ENCODE measurements around the gene SLIT2. TPM values are rescaled to one million over a fixed set of nuclear protein-coding genes. Genes with fewer than 3 reads are reported as not detected.
A peak's percentile ranks its signal among the peaks of the same experiment; 100 is the strongest.

Gene SLIT2
- total and polyA plus RNA-seq, 3 donors from 2014 or later = 5.5 to 11.4 (median 8.7) TPM

DNA sequence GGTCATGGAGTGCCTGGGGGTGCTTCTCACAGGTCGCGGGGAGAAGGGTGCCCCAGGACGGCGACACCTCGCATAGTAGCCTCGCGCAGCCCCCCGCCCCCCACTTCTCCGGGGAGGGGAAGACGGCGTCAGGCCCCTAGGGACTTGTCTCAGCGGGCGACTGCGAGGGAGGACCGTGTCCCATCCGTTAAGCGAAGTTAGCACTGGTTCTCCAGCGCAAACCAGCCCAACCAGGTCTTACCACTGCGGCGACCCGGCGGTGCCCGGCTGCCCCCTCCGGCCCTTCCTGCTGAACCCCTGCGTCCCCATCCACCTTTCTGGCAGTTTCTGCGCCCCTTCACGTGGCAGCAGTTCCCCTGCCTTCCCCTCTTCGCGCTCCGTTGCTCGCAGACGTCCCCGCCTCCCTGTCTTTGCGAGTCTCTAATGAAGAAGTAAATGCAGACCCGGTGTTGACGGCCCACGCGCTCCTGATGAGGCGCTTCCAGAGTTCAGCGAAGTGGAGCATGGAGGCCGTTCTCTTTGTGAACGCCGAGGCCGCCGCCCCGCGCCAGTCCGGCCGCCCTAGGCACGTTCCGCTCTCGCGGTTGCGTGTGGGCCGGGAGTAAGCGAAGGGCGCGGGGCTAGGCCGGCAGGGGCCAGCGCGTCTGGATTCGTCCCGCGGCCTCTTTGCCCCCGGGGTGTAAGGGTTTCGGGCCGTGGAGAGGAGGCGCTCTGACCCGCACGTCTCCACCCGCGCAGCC, 3.0 kb downstream of the SLIT2 start:
- no peak for TF ChIP-seq POLR2A (IDR thresholded peaks at IDR 0.05)
- TF ChIP-seq, protein P1, sequence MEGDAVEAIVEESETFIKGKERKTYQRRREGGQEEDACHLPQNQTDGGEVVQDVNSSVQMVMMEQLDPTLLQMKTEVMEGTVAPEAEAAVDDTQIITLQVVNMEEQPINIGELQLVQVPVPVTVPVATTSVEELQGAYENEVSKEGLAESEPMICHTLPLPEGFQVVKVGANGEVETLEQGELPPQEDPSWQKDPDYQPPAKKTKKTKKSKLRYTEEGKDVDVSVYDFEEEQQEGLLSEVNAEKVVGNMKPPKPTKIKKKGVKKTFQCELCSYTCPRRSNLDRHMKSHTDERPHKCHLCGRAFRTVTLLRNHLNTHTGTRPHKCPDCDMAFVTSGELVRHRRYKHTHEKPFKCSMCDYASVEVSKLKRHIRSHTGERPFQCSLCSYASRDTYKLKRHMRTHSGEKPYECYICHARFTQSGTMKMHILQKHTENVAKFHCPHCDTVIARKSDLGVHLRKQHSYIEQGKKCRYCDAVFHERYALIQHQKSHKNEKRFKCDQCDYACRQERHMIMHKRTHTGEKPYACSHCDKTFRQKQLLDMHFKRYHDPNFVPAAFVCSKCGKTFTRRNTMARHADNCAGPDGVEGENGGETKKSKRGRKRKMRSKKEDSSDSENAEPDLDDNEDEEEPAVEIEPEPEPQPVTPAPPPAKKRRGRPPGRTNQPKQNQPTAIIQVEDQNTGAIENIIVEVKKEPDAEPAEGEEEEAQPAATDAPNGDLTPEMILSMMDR (IDR thresholded peaks at IDR 0.05) = no peak
- Histone ChIP-seq H3K36me3 (ENCODE audit: low read depth, missing control alignments) (no peaks in the 10 kb centered on the region), H3K4me1 (no peaks in the 10 kb centered on the region), H3K27ac (no peak overlapping the region), H3K27me3 (no peaks in the 10 kb centered on the region), H3K9me3 (no peaks in the 10 kb centered on the region), H3K4me3 (peak overlapping the region; percentile 56 to 66)
- peak; percentile 33 for DNase-seq
- WGBS, 2 donors = 3 to 5% methylated on average over 28 to 71 of the region's 72 CpGs
- intact Hi-C loops (cut with DNase I; ENCODE audit: low total_unique reads) = no loop called here

DNA sequence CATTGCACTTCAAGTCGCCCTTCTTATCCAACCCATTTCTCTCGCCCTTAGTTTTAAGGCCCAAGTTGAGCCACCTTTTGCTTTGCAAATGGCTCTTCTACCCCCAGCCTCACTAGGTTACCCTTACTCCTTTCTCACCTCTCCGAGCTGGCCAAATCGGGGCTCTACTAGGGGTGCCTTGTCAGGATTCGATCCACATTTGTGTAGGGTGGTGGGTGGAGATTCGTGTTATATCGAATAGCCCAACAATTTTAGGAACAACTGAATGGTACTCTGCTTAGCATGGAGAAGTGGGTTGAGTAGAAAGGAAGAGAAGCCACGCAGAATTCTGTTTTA, 3.5 kb downstream of the SLIT2 start:
- TF ChIP-seq, protein P1 (IDR thresholded peaks at IDR 0.05) = no peak
- no peak for TF ChIP-seq POLR2A (IDR thresholded peaks at IDR 0.05)
- Histone ChIP-seq H3K4me3 (peak overlapping the region; percentile 56 to 66), H3K36me3 (ENCODE audit: low read depth, missing control alignments) (no peaks in the 10 kb centered on the region), H3K9me3 (no peaks in the 10 kb centered on the region), H3K4me1 (no peaks in the 10 kb centered on the region), H3K27me3 (no peaks in the 10 kb centered on the region), H3K27ac (no peak overlapping the region)
- intact Hi-C loops (cut with DNase I; ENCODE audit: low total_unique reads) = no loop called here
- no peak for DNase-seq
- WGBS, 2 donors = 35 to 50% methylated on average over 6 to 8 of the region's 8 CpGs

GRCh38 chr4:20255823-20256222, 4.1 kb downstream of the SLIT2 start:
- H3K4me3 ChIP-seq = no peak overlapping the region
- WGBS, 2 donors = 46 to 62% methylated on average over 4 of the region's 4 CpGs
- no peak for DNase-seq
- H3K27ac ChIP-seq = no peak overlapping the region
- intact Hi-C loops (cut with DNase I; ENCODE audit: low total_unique reads) = no loop called here
- TF ChIP-seq, protein P1 (IDR thresholded peaks at IDR 0.05) = no peak
- no peak for TF ChIP-seq POLR2A (IDR thresholded peaks at IDR 0.05)
- no peaks in the 10 kb centered on the region for H3K27me3 ChIP-seq
- no peaks in the 10 kb centered on the region for H3K4me1 ChIP-seq
- H3K9me3 ChIP-seq = no peaks in the 10 kb centered on the region
- H3K36me3 ChIP-seq (ENCODE audit: low read depth, missing control alignments) = no peaks in the 10 kb centered on the region

DNA sequence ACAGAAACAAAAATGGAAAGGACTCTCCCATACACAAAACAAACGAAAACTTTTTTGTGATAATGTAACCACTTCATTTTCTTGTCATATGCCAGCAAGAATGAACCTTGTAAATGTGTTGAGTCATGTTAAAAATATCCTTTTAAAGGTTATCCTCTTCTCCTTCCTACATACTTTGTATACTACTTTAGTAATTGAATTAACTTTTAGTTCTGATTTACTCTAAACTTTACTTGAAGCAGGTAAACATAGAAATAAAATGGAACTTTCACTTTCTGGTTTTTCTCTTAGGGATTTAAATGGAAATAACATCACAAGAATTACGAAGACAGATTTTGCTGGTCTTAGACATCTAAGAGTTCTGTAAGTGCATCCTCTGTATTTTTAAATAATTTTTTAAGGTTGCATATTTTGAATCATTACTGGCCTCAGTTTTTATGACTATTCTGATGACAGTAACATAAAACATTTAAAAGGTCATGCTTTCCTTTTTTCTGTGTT, 4.7 kb downstream of the SLIT2 start:
- Histone ChIP-seq H3K27me3 (no peaks in the 10 kb centered on the region), H3K4me3 (no peak overlapping the region), H3K36me3 (ENCODE audit: low read depth, missing control alignments) (no peaks in the 10 kb centered on the region), H3K4me1 (no peaks in the 10 kb centered on the region), H3K27ac (no peak overlapping the region), H3K9me3 (no peaks in the 10 kb centered on the region)
- DNase-seq = no peak
- 62 to 79% methylated on average over 2 of the region's 2 CpGs for WGBS, 2 donors
- intact Hi-C loops (cut with DNase I; ENCODE audit: low total_unique reads) = no loop called here
- TF ChIP-seq, protein P1 (IDR thresholded peaks at IDR 0.05) = no peak
- no peak for TF ChIP-seq POLR2A (IDR thresholded peaks at IDR 0.05)

DNA sequence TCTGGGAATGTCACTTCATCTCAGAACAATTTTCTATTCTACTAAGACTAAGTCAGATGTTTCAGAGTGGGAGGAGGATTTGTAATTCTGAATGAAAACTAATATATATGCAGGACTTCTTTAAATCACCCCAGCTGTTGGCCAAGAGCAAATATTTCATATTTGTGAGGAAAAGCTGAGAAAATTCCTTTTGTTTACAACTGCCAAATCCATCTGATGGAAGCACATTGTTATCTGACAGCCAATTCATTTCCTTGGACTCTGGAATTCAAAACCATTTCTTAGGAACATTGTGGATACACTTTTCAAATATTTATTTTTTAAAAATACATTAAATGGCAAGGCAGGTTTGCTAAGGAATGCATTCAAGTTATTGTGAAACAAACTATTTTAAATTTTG, 8.0 kb downstream of the SLIT2 start:
- no peak for TF ChIP-seq POLR2A (IDR thresholded peaks at IDR 0.05)
- TF ChIP-seq, protein P1 (IDR thresholded peaks at IDR 0.05) = no peak
- Histone ChIP-seq H3K27me3 (no peaks in the 10 kb centered on the region), H3K36me3 (ENCODE audit: low read depth, missing control alignments) (no peaks in the 10 kb centered on the region), H3K4me3 (no peak overlapping the region), H3K4me1 (no peaks in the 10 kb centered on the region), H3K9me3 (no peaks in the 10 kb centered on the region), H3K27ac (no peak overlapping the region)
- intact Hi-C loops (cut with DNase I; ENCODE audit: low total_unique reads) = no loop called here
- DNase-seq = no peak

Data from testis (tissue), 3 donors.